Fibroblast of mammary gland (primary cell): ENCODE data around the gene OR51D1.
A peak's percentile ranks its signal among the peaks of the same experiment; 100 is the strongest.

Experiments
- DNase-seq: peaks from one replicate; pipeline ENCODE4 v3.0.0-alpha.2; 2010; ENCODE audit warnings: low read depth
- H3K4me3 ChIP-seq: 2 replicates; pipeline ENCODE4 v1.5.1; 2011; ENCODE audit warnings: low read depth, mild to moderate bottlenecking, low read length, moderate library complexity; ENCODE audit not compliant: control insufficient read depth
- TF ChIP-seq, protein P1 (sequence below): conservative IDR thresholded peaks from 2 replicates; pipeline ENCODE4 v1.5.1; 2011; ENCODE audit warnings: low read depth, low read length, inconsistent platforms; ENCODE audit not compliant: control insufficient read depth, insufficient read depth

Gene OR51D1

DNA sequence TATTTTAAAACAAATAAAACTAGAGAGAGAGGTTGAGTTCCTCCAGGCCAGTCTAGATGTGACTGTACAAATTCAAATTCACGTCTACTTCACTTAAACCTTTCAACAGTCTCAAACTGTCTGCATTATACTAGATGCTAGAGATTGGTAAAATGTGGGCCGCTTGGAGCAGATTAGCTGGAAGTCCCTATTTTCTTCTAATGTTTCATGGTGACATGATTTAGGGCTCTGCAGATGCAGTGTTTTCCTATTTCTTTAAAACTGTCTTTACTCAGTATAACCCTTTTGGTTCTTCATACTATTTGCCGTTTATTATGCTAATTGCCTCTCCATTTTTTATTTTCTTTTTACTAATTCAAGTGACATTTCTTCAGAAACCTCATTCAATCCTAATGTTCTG is 26.9 kb downstream of the OR51D1 start:
- TF ChIP-seq, protein P1, sequence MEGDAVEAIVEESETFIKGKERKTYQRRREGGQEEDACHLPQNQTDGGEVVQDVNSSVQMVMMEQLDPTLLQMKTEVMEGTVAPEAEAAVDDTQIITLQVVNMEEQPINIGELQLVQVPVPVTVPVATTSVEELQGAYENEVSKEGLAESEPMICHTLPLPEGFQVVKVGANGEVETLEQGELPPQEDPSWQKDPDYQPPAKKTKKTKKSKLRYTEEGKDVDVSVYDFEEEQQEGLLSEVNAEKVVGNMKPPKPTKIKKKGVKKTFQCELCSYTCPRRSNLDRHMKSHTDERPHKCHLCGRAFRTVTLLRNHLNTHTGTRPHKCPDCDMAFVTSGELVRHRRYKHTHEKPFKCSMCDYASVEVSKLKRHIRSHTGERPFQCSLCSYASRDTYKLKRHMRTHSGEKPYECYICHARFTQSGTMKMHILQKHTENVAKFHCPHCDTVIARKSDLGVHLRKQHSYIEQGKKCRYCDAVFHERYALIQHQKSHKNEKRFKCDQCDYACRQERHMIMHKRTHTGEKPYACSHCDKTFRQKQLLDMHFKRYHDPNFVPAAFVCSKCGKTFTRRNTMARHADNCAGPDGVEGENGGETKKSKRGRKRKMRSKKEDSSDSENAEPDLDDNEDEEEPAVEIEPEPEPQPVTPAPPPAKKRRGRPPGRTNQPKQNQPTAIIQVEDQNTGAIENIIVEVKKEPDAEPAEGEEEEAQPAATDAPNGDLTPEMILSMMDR = no peak
- H3K4me3 ChIP-seq = no peak overlapping the region
- DNase-seq = no peak

GRCh38 chr11:4664786-4665185 is 27.5 kb downstream of the OR51D1 start:
- H3K4me3 ChIP-seq = no peak overlapping the region
- TF ChIP-seq, protein P1 = no peak
- peak; percentile 5 for DNase-seq

DNA sequence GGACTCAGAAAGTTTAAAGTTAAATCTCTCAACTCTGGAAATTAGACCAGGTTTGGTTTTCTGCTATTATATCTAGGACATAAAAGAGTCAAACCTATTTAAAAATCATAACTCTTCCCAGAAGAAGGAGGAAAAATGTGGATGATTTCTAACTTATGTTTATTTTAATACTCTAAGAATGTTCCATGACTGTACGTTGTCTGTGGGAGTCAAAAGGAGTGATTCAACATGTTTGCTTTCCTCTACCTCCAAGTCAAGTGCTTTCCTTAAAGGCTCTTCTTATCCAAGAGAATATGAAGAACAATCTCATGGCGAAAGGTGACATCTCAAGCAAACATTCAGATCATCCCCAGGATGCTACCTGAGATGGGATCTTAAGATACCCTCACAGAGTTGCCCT is 28.1 kb downstream of the OR51D1 start:
- DNase-seq = peak; percentile 1
- TF ChIP-seq, protein P1 = no peak
- no peak overlapping the region for H3K4me3 ChIP-seq

GRCh38 chr11:4671741-4672140 is 34.5 kb downstream of the OR51D1 start:
- TF ChIP-seq, protein P1 = no peak
- no peak overlapping the region for H3K4me3 ChIP-seq
- no peak for DNase-seq

DNA sequence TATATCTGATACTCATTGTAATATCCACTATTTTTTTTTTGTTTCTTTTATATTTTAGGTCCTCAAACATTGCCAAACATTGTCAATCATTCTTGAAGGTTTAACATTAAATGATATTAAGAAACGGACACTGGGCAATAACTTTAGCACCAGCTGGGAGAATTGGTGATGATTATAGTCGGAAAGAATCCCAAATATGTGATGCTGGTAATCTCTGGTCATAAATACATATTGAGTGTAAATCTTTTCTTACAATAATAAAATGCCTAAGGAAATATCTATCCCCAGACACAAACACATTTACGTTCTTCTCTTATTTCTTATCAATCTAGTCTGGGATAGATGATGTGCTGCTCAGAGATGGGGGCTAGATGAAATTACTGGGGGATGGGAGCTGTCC is 35.2 kb downstream of the OR51D1 start:
- no peak for DNase-seq
- TF ChIP-seq, protein P1 = no peak
- H3K4me3 ChIP-seq = no peak overlapping the region

- no peak for DNase-seq
- no peak overlapping the region for H3K4me3 ChIP-seq
- TF ChIP-seq, protein P1 = no peak
Measured at GRCh38 chr11:4673781-4674180, 36.5 kb downstream of the OR51D1 start.

DNA sequence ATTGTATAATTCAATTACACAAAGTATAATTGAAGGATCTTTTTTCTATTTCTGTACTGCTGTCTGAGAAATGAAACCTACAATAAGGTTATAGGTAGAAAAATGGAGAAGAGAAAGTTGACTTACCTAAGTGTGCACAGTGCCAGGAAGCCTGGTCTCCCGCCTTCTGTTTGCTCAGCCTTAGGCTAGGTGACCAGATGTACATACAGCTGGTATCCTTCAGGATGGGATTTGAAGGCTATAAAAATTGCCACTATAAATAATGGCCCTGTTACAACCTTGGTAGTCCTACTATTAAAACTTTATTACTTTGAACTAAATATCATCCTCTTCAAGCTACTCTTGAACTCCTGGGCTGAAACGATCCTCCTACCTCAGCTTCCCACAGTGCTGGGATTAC is 40.7 kb downstream of the OR51D1 start:
- TF ChIP-seq, protein P1 = no peak
- no peak overlapping the region for H3K4me3 ChIP-seq
- no peak for DNase-seq
